ENCODE data around the gene ARHGAP8.
"Not testable (repeated sequence)": the region's sequence is repeated elsewhere in the genome, so short reads cannot be mapped to it uniquely, and the experiment has no call there.

The ARHGAP8 gene

DNA sequence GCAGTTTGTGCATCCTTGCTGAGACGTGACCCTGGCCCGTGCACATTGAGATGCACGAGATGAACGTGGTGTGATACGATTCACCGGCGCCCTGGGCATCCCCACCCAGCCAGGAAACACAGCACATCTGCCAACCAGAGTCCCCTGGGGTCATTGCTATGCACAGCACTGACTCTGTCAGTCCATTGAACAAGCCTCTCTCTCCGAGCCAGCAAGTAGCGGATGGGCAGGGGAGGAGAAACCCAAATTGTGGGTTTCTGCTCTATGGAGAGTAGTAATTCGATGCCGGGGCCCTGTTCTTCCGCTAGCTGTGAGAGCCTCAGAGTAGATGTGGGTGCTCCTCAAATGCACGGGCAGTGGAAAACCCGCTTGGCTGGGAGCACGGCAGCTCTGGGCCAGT lies 85.1 kb downstream of the ARHGAP8 start:
- peak; percentile 45 for DNase-seq

DNA sequence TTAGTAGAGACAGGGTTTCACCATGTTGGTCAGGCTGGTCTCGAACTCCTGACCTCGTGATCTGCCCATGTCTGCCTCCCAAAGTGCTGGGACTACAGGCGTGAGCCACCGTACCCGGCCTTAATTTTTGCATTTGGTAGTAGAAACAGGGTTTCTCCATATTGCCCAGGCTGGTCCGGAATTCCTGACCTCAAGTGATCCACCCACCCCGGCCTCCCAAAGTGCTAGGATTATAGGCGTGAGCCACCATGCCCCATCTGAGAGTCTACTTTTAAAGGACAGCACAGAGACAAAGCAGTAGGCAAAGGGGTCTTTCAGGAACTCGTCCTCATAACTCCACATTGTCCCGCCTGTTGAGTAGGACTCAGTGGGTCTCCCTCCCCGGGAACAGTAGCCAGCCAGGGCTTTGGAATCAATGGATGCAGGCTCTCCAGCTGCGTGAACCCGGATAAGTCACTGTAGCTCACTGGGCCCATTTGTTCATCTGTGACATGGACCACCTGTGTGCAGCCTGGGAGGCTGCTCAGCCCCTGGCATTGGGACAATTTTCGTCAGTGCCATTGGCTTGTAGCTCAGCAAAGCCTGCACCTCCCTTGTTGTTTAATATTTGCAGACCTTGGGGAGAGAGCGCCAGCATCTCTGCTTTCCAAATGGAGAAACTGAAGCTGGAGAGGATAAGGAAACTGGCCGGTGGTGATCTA lies 86.1 kb downstream of the ARHGAP8 start:
- peak; percentile 45 for DNase-seq

- no peak for DNase-seq
Measured at GRCh38 chr22:44839061-44839460, 86.7 kb downstream of the ARHGAP8 start.

DNA sequence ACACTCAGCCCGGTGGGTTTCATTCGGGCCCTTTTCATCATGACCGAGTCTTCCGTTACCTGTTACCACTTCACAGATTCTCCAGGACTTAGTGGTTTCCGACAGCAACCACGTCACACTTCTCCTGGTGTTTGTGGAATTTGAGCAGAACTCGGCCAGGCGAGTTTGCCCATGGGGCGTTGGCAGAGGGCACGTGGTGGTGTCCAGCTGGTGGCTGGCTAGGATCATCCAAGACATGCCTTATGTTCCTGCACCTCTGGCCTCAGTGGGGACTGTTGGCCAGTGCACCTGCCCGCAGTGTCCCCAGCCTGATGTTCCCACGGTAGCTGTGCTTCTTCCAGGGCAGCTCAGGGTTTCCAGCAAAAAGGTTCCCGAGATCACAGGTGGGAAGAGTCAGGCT lies 87.3 kb downstream of the ARHGAP8 start:
- DNase-seq = no peak

- DNase-seq = no peak
Measured at GRCh38 chr22:44840611-44841322, 88.4 kb downstream of the ARHGAP8 start.

DNA sequence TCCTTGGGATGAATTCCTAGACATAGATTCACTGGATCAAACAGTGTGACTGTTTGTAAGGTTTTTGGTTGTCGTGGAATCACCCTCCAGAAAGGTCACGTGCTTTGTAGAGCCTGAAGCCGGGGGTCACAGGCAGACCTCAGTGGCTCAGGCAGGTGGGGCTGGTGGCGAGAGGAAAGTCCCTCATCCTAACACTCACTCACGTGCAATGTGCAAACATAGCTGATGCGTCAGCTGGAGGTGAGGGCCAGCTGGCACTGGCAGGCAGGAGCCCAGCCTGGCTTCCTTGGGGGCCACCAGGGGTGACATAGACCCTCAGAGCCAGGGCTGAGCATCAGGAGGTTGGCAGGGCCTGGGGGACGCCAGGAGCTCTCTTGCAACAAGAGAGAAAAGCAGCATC lies 90.0 kb downstream of the ARHGAP8 start:
- DNase-seq = no peak

DNA sequence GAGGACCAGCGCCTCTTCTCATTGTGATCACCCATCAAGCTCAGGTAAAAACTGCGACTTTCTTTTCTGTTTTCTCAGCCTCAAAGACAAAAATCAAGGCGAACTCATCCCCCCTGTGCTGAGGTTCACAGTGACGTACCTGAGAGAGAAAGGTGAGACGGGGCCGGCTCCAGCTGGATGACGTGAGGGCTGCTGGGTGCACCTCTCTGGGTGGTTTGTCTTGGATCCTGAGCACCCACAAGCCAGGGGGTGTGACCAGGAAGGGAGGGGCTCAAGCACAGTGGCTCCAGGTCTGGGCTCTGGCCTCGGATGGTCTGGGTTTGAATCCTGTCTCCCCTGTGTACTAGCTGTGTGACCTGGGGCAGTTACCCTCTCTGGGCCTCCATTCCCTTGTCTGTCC lies 92.8 kb downstream of the ARHGAP8 start:
- no peak for DNase-seq

GRCh38 chr22:44845796-44846720 lies 93.7 kb downstream of the ARHGAP8 start:
- no peak for DNase-seq

DNA sequence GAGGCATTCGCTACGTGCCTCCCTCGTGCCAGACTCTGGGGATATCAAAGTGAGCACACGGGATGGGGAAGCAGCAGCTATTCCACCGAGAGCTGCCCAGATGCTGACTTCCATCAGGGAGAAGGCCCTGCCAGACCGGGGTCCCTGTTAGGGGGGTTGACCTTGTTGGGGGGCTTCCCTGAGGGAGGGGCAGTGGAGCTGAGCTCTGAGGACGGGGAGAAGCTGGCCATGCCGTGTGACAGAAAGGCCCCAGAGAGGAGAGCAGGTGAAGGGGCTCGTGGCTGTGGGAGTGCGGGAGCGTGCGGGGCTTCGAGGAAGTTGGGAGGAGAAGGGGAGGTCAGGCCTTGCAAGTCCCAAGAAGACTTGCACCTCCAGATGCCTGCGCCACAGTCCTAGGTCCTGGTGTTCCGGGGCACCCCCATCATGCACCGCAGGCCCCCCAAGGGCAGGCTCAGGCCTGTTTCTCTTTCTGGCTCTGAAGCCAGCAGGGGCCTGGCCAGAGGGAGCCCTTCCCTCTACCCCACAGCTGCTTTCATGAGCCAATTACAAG lies 94.4 kb downstream of the ARHGAP8 start:
- DNase-seq = no peak

DNA sequence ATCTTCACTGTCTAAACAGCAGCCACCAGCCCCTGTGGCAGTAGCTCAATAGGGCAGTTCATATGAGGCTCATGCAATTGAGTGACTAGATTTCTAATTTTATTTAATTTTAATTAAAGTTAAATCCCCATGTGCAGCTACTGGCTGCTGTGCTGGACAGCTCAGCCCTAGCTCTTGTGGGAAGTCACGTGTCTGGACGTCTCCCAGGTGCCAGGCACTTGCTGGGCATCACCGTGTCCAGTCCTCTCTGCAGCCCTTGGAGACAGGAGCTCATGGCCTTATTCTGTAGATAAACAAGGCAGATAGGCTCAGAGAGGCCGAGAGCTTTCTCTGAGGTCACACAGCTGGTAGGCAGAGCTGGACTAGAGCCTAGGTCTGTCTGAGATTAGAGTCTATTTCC lies 95.0 kb downstream of the ARHGAP8 start:
- DNase-seq = no peak

- no peak for DNase-seq
Measured at GRCh38 chr22:44847892-44848291, 95.5 kb downstream of the ARHGAP8 start.

GRCh38 chr22:44848296-44848741 lies 95.9 kb downstream of the ARHGAP8 start:
- DNase-seq = no peak

DNA sequence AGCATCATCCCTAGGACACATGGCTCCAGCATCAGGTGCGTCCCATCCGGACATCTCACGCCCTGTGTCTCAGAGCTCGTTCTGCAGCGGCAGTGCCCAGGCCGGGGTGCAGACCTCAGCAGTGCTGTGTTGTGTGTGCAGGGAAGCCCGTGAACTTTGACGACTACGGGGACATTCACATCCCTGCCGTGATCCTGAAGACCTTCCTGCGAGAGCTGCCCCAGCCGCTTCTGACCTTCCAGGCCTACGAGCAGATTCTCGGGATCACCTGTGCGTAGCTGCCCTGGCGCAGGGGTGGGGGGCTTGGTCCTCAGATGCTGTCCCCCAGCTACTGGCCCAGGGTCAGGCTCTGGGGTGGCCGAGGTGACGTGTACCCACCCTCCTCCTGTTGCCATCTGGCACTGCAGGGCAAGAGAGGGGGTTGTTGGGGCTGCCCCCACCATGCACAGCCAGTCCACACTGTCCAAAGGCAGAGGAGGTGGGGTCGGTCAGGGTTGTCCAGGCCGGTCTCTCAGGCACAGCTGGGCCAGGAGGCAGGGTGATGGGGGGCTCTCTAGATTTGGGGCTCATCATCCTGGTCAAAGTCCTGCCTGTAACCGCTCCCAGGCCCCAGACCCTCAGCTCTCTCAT lies 96.5 kb downstream of the ARHGAP8 start:
- no peak for DNase-seq

DNA sequence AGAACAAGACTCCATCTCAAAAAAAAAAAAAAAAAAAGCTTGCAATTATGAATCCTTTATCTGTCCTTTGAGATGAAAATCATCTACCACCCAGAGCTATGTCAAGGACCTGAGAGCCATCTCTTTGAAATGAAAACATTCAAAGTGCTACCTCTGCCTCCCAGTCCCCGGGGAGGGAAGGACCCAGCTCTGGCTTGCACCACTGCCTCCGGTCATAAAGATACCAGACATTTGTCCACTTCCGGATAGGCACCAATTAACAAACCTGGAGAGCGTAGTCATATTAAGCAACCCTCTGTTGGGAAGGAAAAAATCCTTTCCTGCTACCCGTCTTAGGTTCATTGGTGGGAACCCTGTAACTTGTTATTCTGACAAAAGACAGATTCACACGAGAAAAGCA lies 98.6 kb downstream of the ARHGAP8 start:
- DNase-seq = no peak

- DNase-seq = not testable (repeated sequence)
Measured at GRCh38 chr22:44854641-44855040, 102.3 kb downstream of the ARHGAP8 start.

GRCh38 chr22:44855855-44856254 lies 103.5 kb downstream of the ARHGAP8 start:
- DNase-seq = no peak

GRCh38 chr22:44858819-44859218 lies 106.4 kb downstream of the ARHGAP8 start:
- DNase-seq = not testable (repeated sequence)

GRCh38 chr22:44859641-44860040 lies 107.3 kb downstream of the ARHGAP8 start:
- no peak for DNase-seq

DNA sequence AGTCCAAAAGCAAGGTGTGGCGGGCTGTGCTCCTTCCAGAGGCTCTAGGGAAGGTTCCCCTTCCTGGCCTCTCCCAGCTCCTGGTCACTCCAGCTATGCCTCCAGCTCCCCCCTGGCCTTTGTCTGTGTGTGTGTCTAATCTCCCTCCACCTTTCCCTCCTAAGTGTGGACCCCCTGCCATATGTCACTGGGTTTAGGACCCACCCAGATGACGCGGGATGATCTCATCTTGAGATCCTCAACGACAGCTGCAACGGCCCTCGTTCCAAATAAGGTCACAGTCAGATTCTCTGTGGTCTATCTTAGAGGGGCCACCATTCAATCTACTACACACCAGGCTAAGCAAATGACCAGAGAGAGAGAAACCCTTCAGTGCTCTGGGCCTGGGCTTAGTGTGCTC lies 107.9 kb downstream of the ARHGAP8 start:
- no peak for DNase-seq

- no peak for DNase-seq
Measured at GRCh38 chr22:44861245-44861644, 108.9 kb downstream of the ARHGAP8 start.

DNA sequence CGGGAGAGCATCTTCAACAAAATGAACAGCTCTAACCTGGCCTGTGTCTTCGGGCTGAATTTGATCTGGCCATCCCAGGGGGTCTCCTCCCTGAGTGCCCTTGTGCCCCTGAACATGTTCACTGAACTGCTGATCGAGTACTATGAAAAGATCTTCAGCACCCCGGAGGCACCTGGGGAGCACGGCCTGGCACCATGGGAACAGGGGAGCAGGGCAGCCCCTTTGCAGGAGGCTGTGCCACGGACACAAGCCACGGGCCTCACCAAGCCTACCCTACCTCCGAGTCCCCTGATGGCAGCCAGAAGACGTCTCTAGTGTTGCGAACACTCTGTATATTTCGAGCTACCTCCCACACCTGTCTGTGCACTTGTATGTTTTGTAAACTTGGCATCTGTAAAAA lies 109.9 kb downstream of the ARHGAP8 start:
- no peak for DNase-seq

GRCh38 chr22:44862981-44863860 lies 110.8 kb downstream of the ARHGAP8 start:
- DNase-seq = no peak
